C4-2B (cell line): ENCODE data around the gene IQSEC1.

Experiments used
- CTCF ChIP-seq: fragments of 450-650 bp; conservative IDR thresholded peaks from 2 replicates; pipeline ENCODE4 v1.5.1; 2017; ENCODE audit warnings: mild to moderate bottlenecking
- ZFX ChIP-seq: fragments of 450-650 bp; IDR thresholded peaks from 2 replicates; pipeline ENCODE4 v1.6.1; 2017

- TF ChIP-seq CTCF (no peak), ZFX (no peak)
These were observed 30.4 kb downstream of the IQSEC1 start for GRCh38 chr3:13042715-13043271.
